T-helper 2 cell treated with Interferon-gamma antibody and Interleukin-4, amounts not matched to agents 100 ng/mL and 5 ng/mL, for 36 hours (primary cell): ENCODE results near the gene DIP2A. TPM values are rescaled to one million over a fixed set of nuclear protein-coding genes. Genes with fewer than 3 reads are reported as not detected.

ENCODE experiments used
- intact Hi-C: fragments of 100-400 bp; cut with micrococcal nuclease; formaldehyde crosslinking; loops from one replicate; pipeline ENCODE4 v1.15.1; 2023
- total RNA-seq: library from RNA; stranded (reverse); gene quantifications from 2 replicates; pipeline ENCODE4 v1.2.3, GENCODE V29; 2022

The DIP2A gene, protein sequence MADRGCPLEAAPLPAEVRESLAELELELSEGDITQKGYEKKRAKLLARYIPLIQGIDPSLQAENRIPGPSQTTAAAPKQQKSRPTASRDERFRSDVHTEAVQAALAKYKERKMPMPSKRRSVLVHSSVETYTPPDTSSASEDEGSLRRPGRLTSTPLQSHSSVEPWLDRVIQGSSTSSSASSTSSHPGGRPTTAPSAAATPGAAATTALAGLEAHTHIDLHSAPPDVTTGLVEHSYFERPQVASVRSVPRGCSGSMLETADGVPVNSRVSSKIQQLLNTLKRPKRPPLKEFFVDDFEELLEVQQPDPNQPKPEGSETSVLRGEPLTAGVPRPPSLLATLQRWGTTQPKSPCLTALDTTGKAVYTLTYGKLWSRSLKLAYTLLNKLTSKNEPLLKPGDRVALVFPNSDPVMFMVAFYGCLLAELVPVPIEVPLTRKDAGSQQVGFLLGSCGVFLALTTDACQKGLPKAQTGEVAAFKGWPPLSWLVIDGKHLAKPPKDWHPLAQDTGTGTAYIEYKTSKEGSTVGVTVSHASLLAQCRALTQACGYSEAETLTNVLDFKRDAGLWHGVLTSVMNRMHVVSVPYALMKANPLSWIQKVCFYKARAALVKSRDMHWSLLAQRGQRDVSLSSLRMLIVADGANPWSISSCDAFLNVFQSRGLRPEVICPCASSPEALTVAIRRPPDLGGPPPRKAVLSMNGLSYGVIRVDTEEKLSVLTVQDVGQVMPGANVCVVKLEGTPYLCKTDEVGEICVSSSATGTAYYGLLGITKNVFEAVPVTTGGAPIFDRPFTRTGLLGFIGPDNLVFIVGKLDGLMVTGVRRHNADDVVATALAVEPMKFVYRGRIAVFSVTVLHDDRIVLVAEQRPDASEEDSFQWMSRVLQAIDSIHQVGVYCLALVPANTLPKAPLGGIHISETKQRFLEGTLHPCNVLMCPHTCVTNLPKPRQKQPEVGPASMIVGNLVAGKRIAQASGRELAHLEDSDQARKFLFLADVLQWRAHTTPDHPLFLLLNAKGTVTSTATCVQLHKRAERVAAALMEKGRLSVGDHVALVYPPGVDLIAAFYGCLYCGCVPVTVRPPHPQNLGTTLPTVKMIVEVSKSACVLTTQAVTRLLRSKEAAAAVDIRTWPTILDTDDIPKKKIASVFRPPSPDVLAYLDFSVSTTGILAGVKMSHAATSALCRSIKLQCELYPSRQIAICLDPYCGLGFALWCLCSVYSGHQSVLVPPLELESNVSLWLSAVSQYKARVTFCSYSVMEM (N-terminal part only)
- 47.4 and 47.6 TPM in 2 replicates for total RNA-seq

DNA sequence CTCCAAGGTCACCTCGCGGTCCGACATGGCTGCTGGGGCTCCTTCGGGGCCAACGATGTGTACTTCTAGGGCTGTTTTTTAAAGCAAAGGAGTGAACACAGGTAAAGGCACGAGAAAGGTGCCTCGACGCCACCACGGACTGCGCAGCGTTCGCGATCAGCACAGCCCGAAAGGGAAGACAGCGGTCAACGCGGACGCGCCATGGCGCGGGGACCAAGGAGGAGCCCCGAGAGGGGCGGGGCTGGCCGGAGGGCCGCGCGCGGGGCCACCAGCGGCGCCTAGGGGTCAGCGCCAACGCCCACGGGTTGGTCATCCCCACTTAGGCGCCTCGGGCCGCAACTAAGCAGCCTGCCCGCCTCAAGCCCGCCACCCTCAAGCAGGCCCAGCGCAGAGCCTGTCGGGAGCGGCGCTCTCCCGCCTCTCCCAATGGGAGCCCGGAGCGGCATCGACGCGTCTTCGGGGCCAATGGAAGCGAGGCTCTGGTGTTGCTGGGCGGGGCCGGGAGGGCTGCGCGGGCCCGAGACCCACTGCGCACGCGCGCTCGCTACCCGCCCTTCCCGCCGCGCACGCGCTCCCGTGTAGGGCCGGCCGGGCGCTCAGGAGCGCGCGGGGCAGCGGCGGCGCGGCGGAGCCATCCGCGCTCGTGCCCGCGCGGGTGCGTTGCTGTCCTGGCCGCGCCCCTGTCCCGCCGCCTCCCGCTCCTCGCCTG, at the start of gene DIP2A:
Gene DIP2A, plus strand, starts transcription at position 577 of the 709 bp plus-strand sequence. CDS start 241 bp downstream, outside the sequence.
- intact Hi-C loops = loop anchor here (1.0 to 5.0 kb wide), 5 partner anchors 99 to 231 kb away; partner anchors contain the start of genes LSS, PCNT and YBEY

DNA sequence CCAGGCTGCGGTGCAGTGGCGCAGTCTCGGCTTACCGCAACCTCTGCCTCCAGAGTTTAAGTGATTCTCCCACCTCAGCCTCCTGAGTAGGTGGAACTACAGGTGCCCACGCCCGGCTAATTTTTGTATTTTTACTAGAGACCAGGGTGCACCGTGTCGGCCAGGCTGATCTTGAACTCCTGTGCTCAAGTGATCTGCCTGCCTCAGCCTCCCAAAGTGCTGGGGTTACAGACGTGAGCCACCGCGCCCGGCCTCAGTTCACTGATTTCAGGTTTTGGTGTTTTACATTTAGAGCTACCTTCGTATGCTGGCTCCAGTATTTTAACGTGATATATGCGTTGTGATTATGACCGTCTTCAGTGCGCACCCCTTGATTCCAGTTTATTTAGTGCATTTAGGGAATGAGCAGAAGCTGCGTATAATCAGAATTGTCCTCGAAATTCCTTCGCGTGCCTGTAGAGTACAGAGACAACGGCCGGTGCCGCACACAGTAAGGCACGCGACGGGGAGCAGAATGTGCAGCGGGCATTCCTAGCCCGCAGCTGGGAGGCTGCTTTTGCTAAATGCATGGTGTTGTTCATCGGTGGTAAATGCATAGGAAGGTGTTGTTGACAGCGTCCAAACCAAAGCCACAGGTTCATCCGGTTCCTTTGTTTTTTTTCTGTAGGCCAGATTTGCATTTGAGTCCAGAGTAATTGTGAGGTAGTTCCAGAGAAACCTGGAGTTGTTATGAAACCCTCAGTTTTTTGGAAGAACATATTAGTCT, 48.9 kb upstream of the DIP2A start:
- intact Hi-C loops = no loop called here

DNA sequence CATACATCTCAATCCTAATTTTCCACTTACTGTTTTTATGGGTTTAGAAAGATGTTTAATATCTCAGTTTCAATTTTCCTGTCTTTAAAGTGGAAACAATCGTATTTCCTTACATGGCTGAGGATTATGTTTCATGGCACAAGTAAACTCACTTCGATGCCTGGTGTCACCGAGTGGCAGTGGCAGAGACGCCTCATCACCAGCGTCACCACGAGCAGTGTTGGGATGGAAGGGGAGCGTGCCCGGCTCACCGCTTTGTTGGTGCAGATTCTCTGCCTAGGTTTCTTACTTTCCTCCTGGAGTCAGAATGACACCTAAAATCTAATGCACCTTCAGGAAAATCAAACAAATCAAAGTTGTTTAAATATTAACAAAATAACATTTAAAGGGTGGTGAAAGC, 48.2 kb upstream of the DIP2A start:
- intact Hi-C loops = no loop called here

DNA sequence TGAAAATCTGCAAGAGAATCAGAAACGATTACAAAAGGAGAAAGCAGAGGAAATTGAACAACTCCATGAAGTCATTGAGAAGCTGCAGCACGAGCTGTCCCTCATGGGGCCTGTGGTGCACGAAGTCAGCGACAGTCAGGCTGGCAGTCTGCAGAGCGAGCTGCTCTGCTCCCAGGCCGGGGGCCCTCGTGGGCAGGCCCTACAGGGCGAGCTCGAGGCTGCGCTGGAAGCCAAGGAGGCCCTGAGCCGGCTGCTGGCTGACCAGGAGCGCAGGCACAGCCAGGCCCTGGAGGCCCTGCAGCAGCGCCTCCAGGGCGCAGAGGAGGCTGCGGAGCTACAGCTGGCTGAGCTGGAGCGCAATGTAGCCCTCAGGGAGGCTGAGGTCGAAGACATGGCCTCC, 47.5 kb upstream of the DIP2A start:
- intact Hi-C loops = no loop called here

DNA sequence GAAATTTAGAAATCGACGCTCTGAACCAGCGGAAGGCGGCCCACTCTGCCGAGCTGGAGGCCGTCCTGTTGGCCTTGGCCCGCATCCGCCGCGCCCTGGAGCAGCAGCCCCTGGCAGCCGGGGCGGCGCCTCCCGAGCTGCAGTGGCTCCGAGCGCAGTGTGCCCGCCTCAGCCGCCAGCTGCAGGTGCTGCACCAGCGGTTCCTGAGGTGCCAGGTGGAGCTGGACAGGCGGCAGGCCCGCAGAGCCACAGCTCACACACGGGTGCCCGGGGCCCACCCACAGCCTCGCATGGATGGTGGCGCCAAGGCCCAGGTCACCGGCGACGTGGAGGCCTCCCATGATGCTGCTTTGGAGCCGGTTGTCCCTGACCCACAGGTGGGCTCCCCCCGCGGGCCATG, 47.0 kb upstream of the DIP2A start:
- intact Hi-C loops = no loop called here

DNA sequence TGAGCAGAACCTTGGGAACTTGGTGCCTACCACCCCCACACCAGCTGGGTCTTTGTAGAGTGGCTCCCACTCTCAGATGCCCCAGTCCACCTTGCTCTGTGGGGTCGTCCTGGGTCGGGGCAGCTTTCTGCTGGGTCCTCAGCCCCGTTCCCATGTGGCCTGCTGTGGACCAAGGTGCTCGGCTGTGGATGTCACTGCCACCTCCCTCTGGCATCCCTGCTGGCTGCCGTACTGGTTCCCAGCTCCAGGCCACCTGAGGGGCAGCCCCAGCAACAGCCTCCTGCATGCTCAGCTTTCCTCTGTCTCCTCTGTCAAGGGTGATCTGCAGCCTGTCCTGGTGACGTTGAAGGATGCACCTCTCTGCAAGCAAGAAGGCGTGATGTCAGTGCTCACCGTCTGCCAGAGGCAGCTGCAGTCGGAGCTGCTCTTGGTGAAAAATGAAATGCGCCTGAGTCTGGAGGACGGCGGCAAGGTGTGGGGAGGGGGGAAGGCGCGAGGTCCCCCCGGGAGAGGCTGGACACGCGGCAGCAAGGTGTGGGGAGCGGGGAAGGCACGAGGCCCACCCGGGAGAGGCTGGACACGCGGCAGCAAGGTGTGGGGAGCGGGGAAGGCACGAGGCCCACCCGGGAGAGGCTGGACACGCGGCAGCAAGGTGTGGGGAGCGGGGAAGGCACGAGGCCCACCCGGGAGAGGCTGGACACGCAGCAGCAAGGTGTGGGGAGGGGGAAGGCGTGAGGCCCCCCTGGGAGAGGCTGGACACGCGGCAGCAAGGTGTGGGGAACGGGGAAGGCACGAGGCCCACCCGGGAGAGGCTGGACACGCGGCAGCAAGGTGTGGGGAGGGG, 45.9 kb upstream of the DIP2A start:
- intact Hi-C loops = no loop called here

DNA sequence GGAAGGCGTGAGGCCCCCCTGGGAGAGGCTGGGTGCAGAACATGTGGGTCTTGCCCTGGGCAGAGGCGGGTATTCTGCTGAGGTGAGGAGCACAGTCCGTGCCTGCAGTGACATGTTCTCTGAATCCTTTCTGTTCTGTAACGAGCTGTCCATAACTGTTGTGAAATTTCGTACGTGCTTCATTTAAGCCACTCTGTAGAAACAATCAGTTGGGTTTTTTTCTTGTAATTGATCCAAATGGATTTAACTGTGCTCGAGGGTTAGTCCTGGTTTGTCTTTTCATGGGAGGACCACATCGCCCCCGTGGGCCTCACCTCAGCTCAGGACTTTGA, 45.4 kb upstream of the DIP2A start:
- intact Hi-C loops = no loop called here

DNA sequence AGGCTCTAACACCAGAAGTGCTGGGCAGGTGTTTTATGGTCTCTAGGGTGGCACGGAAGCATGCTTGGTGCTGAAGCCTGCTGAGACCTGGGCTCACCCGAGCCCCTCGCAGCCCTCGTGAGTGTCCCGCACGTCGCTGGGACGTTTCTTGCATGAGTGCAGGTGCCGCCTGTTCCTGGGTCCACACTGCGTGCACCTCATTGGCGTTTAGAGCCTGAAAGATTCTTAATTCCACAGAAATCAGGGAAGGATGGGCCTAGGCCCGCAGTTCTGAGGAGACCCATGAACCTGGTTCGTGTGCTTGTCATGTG, 43.8 kb upstream of the DIP2A start:
- intact Hi-C loops = no loop called here

DNA sequence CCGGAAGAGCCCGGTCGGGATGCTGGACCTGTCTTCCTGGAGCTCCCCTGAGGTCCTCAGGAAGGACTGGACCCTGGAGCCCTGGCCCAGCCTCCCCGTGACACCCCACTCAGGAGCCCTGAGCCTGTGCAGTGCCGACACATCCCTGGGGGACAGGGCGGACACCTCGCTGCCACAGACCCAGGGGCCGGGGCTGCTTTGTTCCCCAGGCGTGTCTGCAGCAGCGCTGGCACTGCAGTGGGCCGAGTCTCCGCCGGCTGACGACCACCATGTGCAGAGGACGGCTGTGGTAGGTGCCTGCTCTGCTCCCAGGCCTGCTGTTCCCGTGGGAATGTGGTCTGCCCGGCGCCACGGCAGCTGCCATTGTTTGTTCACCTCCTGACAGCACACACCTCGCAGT, 42.1 kb upstream of the DIP2A start:
- intact Hi-C loops = no loop called here

DNA sequence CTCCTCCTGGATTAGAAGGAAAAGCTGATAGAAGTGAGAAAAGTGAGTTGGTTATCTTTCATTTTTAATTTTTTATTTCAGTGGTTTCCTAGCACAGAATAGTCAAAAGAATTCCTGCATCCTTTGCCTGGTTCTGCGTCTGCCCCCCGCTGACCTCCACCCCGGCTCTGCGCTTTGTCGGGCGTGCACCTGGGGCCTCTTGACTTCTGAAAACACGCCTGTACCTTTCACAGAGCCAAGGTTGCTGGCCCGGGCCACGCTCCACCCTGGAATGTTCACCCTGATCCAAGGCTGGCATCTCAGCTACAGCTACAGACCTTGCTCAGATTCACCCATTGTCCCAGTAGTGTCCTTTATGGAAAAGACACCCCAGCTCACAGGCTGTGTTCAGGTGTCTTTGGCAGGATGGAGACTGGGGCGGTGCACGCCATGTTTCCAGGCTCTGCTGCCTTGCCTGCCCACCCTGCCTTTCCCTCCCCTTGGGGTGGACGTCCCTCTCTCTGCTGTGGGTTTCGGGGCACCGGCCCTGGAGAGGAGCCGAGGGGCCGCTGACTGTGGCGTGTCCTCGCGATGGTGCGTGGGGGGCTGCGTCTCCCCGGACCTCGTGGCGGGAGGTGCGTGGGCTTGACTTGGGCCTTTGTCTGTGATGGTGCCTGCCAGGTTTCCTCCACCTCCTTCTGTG, 40.3 kb upstream of the DIP2A start:
- intact Hi-C loops = no loop called here

DNA sequence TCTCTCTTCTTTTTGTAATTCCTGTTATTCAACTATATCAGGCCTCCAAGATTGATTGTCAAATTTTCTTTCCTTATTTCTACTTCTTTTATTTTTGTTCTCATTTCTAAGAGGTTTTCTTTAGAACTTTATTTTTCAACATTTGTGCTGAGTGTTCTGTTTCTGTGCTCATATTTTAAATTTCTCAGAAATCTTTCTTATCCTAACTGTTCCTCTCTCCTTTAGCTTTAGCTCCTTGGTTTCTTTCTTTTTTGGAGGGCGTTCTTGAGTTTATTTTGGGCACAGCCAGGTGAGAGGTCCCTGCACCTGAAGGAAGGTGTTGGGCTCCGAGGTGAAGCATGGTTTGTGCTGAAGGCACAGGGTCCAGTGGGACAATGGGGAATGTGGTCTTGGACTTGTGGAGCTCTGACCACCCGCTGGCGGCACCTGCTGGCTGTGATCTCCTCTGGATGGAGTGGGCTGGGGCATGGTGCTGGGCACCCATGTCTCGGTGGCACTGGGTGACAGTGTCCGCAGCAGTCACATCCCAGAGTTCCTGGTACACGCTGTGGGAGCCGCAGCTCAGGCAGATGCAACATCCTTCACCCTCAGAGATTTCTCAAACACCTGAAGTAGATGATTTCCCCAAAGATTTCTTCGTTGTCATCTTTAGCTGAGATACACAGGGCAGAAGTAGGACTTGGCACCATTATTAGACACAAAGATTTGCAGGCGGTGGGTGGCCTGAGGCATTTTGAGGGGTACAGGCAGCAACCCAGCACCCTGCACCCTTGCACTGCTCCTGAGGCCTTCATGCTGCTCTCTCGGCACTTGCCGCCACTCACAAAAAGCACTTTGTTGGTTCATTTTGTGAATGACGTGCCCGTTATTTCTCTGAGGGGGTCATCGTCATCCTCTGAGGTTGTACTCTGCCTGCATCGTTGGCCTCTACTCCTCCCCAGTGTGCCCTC, 38.2 kb upstream of the DIP2A start:
- intact Hi-C loops = no loop called here

DNA sequence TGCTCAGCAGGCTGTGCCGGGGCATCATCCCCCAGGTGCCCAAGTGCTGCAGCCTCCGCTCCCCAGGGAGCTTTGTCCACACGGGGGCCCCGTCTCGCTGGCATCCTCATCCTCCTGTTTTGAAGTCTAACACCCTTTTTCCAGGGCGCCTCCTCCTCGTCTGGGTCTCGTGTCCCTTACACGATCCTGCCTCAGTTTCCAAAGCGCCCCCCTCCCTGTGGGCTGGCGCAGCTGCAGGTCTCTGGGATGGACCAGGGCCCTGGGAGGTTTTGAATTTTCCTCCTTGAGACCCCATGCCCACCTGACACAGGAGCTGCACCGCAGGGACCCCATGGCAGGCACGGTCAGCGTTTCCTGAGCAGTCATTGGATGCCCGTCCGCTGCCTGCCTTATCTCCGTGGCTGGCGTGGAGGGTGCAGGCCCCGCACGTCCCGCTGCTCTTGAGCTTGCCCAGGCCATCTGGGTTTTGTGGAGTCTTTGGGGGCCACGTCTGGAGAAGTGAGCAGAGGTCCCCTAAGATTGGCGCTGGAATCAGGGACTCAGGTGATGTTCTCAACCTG, 37.4 kb upstream of the DIP2A start:
- intact Hi-C loops = no loop called here

DNA sequence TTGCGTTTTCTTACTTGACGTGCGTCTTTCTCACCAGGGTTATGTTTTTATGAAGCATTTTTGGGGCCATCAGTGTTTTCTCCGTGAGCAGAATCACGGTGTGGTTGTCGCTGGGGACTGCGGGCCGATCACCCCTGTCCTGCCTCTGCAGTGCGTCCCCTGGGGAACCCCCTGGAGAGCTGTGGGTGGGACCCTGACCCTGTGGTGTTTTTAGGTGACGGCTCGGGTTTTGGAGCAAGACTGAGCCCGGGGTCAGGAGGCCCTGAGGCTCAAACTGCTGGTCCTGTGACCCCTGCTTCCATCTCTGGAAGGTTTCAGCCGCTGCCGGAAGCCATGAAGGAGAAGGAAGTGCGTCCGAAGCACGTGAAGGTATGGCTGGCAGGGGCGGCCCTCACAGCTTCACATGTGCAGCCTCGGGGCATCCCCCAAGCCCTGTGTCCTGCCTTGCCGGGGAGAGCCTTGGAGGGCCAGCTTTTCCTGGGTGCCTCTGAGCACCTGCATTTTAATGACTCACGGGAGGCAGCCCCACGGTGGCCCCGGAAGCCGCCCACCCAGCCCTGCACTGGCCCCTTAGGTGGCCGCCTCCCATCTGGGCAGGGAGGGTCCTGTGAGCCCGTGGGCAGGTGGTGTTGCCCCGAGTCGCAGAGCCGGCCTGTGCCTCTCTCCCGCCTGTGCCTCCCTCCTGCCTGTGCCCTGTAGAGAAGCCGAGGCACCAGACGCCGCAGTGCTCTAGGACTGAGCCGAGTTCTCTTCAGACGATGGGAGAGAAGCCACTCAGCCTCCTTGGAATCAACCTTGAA, 36.7 kb upstream of the DIP2A start:
- intact Hi-C loops = no loop called here

DNA sequence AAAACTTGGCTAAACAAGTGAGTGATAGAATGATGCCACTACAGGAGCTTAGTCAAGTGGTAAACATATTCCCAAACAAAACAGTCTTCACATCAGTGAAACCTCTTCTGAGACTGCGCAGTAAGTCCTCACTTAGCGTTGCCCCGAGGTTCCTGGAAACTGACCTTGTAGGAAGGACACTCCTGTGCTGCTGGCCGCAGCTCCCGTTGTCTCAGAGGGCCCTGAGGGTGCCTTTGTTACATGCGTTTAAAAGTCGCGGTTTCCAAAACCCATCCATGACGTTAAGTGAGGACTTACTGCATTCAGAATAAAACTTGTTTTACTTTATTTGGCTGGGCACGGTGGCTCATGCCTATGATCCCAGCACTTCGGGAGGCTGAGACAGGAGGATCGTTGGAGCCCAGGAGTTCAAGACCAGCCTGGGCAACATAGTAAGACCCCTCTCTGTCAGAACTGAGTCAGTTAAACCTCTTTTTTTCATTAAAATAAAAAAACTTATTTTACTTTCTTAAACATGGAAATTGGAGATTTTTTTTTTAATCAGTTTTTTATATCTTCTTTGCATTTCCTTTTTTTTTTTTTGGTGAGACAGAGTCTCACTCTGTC, 36.0 kb upstream of the DIP2A start:
- intact Hi-C loops = no loop called here

DNA sequence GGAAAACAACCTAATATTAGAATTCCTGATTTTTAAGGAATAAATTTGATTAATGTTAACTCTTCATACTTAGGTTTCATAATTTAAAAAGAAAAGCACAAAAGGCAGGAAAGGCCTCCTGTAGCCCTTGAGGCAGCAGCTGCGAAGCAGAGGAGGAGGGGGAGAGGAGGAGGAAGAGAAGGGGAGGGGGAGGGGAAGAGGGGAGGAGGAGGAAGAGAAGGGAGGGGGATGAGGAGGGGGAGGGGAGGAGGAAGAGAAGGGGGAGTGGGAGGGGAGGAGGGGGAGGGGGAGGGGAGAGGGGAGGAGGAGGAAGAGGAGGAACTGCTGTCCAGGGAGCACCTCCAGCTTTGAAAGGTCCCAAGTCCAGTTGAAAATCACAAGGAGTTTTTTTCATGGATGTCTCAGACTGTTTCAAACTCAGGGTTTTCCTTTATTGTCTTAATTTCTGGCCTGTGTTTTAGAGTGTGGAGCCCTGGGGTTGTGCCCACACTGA, 35.1 kb upstream of the DIP2A start:
- intact Hi-C loops = no loop called here

DNA sequence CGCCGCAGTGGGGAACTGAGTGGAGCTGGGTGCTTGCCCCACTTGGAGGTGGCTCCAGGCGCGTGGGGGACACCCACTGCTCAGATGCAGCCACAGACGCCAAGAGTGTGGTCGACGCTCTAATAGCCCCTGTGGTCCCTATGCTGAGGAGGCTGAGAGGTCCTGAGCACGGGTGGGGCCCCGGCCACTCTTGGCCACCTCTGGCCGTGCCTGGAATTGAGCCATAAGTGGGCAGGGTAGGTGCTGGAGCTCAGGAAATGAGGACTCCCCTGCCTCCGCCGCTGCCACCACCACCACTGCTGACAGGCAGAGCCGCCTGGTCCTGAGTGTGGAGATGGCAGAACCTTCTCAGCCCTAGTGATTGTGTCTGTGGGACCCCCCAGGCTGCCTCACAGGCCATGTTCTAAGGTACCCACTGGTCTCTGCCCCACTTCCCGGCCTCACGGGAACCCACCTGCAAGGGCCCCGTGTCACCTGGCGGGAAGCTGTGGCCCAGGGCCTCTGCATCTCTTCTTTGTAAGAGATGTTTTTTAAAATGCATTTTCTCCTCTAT, 34.6 kb upstream of the DIP2A start:
- intact Hi-C loops = no loop called here
